Small intestine (tissue), 7 donors: ENCODE data around the gene ITPRIP. TPM values are rescaled to one million over a fixed set of nuclear protein-coding genes. Genes with fewer than 3 reads are reported as not detected.

Experiments used
- DNase-seq, 2 donors: peaks; one replicate each; pipeline versions ENCODE4 v3.0.0 to v3.0.0-alpha.2; 2013
- FAIRE-seq: peaks from 2 replicates; lab custom pipeline; 2012; peaks lifted over from hg19 to GRCh38; lab: Jason Lieb, UNC
- H3K27ac ChIP-seq, 3 donors: one replicate each; pipeline ENCODE4 v1.5.1; 2013; ENCODE audit warnings: low read length in 2 of 3, mild to moderate bottlenecking in 2 of 3, control low read depth in 1 of 3, inconsistent platforms in 1 of 3, low read depth in 1 of 3, moderate library complexity in 1 of 3
- H3K27me3 ChIP-seq, 3 donors: one replicate each; pipeline ENCODE4 v1.6.1; 2013; ENCODE audit warnings: low read length in 3 of 3, inconsistent platforms in 1 of 3; ENCODE audit not compliant: control insufficient read depth in 3 of 3, insufficient read depth in 3 of 3
- H3K36me3 ChIP-seq, 3 donors: one replicate each; pipeline ENCODE4 v1.6.1; 2013; ENCODE audit warnings: low read length in 3 of 3, inconsistent platforms in 1 of 3, low read depth in 1 of 3, mild to moderate bottlenecking in 1 of 3, moderate library complexity in 1 of 3; ENCODE audit not compliant: control insufficient read depth in 3 of 3, insufficient read depth in 2 of 3
- H3K4me1 ChIP-seq, 3 donors: one replicate each; pipeline ENCODE4 v1.6.1; 2013; ENCODE audit warnings: low read length in 2 of 3, inconsistent platforms in 1 of 3, low read depth in 1 of 3, mild to moderate bottlenecking in 1 of 3, moderate library complexity in 1 of 3; ENCODE audit not compliant: control insufficient read depth in 3 of 3, insufficient read depth in 2 of 3
- H3K4me3 ChIP-seq, 3 donors: one replicate each; pipeline ENCODE4 v1.5.1; 2013; ENCODE audit warnings: low read length in 3 of 3, control low read depth in 1 of 3, inconsistent platforms in 1 of 3, low read depth in 1 of 3, mild to moderate bottlenecking in 1 of 3, moderate library complexity in 1 of 3
- H3K9me3 ChIP-seq, 2 donors: one replicate each; pipeline ENCODE4 v1.6.1; 2013; ENCODE audit warnings: low read depth in 1 of 2, low read length in 1 of 2; ENCODE audit not compliant: control insufficient read depth in 2 of 2, insufficient read depth in 1 of 2
- WGBS, 3 donors: extraction: QIAGEN DNeasy Blood & Tissue Kit; methylation state at CpG; one replicate each; pipeline ENCODE4 v1.1.7; 2013; 5-methylcytosine and 5-hydroxymethylcytosine counted together
- polyA plus RNA-seq, 4 donors: library from polyadenylated mRNA; stranded (reverse) in 3 of 4; unstranded in 1 of 4; fragments of 200-250 nt in 3 of 4; fragments of 120-200 nt in 1 of 4; gene quantifications; one replicate each; pipeline versions ENCODE4 v1.2.1 to v1.2.3, GENCODE V29; 2013
- donor health status: healthy with polysubstance abuse.
- donor health status: control.
- donor health status: control.
- donor health status: Bipolar disorder and iron deficiency.
- donor health status: healthy.

The ITPRIP gene
- polyA plus RNA-seq, 4 donors, result 0.67 to 10.0 (median 2.4) TPM

- Histone ChIP-seq H3K27me3 (peaks cover 0 to 2% (median 2%) of the 10 kb centered on the region in 3 donors), H3K9me3 (peaks cover 0 to 7% of the 10 kb centered on the region in 2 donors), H3K4me1 (no peaks in the 10 kb centered on the region), H3K4me3 (no peak overlapping the region), H3K36me3 (no peaks in the 10 kb centered on the region), H3K27ac (no peak overlapping the region)
- no peak for FAIRE-seq
- WGBS, 3 donors, result 65 to 74% (median 73%) methylated on average over 8 of the region's 8 CpGs
- DNase-seq, result no peak
These were observed 29.6 kb upstream of the ITPRIP start for GRCh38 chr10:104367904-104368303.

- peaks cover 0 to 5% of the 10 kb centered on the region in 2 donors for H3K9me3 ChIP-seq
- H3K36me3 ChIP-seq, result no peaks in the 10 kb centered on the region
- peaks cover 0 to 4% (median 3%) of the 10 kb centered on the region in 3 donors for H3K27me3 ChIP-seq
- WGBS, 3 donors, result 55 to 72% (median 56%) methylated on average over 2 of the region's 2 CpGs
- no peak for FAIRE-seq
- no peak overlapping the region for H3K27ac ChIP-seq
- H3K4me3 ChIP-seq, result no peak overlapping the region
- DNase-seq, result no peak
- H3K4me1 ChIP-seq, result no peaks in the 10 kb centered on the region
These were observed 21.5 kb upstream of the ITPRIP start for GRCh38 chr10:104359811-104360210.

DNA sequence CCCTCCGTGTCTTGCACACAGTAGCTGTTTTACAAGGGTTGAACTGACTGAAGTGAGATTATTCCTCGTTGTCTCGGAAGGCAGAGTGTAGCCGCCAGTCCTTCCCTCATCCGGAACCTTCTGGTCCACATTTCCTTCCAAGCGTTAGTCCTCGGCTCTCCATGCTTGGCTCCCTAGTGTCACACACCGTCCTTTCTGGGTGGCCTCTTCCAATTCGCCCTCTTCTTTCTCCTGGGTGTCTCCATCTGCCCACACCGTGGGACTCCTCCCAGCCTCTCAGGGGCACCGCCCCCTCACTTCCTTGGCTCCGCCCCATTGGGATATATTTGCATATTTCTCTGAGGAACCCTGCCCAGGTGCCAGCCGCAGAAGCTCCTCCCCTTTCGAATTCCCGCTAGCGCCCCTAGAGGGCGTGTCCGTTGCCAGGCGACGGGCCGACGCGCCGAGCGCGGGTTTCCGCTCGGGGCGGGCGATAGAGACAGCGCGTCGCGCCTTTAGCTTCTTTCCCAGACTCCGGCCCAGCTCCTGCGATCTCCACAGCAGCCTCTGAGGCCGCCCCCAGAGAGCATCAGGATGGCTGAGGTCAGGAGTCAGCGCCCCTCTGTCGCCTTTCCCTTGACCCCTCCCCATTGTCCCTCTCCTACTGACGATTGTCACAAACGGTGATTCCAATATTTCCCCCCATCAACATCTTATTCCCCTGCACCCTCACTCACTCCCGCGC is 15.2 kb upstream of the ITPRIP start, which contains the start of gene CFAP58:
Gene CFAP58, plus strand, starts transcription at position 509 of the 724 bp plus-strand sequence. Its CDS starts 65 bp downstream, at position 574.
- H3K36me3 ChIP-seq, result no peaks in the 10 kb centered on the region
- H3K27me3 ChIP-seq, result peaks cover 0 to 15% (median 0%) of the 10 kb centered on the region in 3 donors
- DNase-seq (peak; percentile 96 to 98), FAIRE-seq (no peak)
- 2% methylated on average over 42 to 43 of the region's 43 CpGs for WGBS, 3 donors
- H3K27ac ChIP-seq, result peak within 1 kb of the TSS in 1 of 3 donors; percentile 41
- peak within 1 kb of the TSS in 1 of 3 donors; percentile 32 for H3K4me3 ChIP-seq
- H3K9me3 ChIP-seq, result no peaks in the 10 kb centered on the region
- H3K4me1 ChIP-seq, result peaks cover 0 to 5% (median 5%) of the 10 kb centered on the region in 3 donors

DNA sequence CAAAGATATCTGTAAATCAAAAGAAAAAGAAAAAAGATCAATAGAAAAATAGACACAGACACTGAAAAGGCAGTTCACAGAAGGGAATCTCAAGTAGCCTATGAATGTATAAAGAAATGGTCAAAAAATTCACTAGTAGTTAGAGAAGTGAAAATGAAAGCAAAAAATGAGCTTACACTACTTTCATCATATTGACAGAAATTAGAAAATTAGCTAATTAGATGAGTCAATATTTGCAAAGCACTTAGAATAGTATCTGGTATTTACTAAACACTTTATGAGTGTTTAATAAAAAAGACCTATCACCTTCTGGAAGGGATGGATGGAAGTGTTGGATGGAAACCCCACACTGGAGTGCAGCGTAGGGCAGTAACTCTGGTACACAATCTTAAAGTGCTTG is 13.7 kb upstream of the ITPRIP start:
- no peaks in the 10 kb centered on the region for H3K36me3 ChIP-seq
- peaks cover 0 to 5% (median 5%) of the 10 kb centered on the region in 3 donors for H3K4me1 ChIP-seq
- no peak overlapping the region for H3K4me3 ChIP-seq
- FAIRE-seq, result no peak
- WGBS, 3 donors, result 43 to 53% (median 52%) methylated on average over 1 of the region's 1 CpG
- H3K27me3 ChIP-seq, result peaks cover 0 to 15% (median 0%) of the 10 kb centered on the region in 3 donors
- peak overlapping the region in 1 of 3 donors; percentile 18 for H3K27ac ChIP-seq
- H3K9me3 ChIP-seq, result no peaks in the 10 kb centered on the region
- no peak for DNase-seq

DNA sequence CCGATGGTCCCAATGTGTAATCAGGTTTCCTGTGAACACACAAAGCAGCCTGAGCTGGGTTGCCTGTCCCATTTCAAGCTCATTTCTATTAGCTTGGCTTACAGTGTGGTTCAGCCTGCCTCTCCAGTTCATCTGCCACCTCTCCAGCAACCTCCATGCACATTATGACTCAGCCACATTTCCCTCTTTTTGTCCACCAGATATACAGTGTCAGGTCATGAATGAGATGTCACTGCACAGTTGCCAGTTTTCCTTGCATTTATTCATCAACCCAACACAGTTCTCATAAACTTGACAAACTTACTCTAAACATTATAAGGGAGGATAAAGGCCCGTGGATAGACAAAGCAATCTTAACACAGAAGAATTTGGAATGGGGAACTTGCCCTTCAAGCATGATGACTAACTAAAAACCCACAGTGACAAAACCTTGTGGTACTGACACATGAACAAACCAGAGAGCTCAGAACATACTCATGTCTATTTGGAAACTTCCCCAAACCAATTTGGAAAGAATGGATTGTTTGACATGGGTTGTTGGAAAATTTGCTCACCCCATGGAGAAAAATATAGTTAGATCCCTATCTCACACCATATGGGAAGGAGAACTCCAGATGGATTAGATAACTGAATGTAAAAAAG is 12.9 kb upstream of the ITPRIP start:
- 54 to 56% (median 55%) methylated on average over 2 of the region's 2 CpGs for WGBS, 3 donors
- FAIRE-seq (no peak), DNase-seq (no peak)
- Histone ChIP-seq H3K36me3 (no peaks in the 10 kb centered on the region), H3K9me3 (no peaks in the 10 kb centered on the region), H3K4me3 (no peak overlapping the region), H3K4me1 (peaks cover 0 to 5% (median 5%) of the 10 kb centered on the region in 3 donors), H3K27me3 (peaks cover 0 to 15% (median 0%) of the 10 kb centered on the region in 3 donors), H3K27ac (peak overlapping the region in 1 of 3 donors; percentile 26)

DNA sequence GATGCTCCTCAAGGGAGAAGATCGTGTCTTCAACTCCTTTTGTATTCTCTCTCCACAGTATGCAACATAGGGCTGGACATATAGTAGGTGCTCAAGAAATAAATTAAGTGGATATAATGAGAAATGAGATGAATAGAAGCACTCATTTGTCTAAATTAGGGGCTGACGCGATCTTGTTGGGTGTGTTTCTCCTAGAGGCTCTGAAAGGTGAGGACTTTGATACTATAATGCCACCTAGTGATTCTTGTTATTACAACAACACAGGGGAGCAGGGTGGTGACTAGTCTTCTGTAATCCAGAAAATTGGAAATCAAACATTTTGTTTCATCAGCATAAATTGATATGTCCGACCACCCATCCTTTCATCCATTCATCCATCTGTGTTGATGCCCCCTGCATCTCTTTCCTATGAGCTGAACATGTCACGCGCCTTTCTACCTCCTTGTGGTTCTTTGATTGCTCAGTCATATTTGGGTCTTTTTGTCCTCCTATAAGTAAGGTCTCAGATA is 11.9 kb upstream of the ITPRIP start:
- Histone ChIP-seq H3K36me3 (no peaks in the 10 kb centered on the region), H3K9me3 (no peaks in the 10 kb centered on the region), H3K4me3 (no peak overlapping the region), H3K27me3 (peaks cover 0 to 11% (median 0%) of the 10 kb centered on the region in 3 donors), H3K4me1 (peaks cover 0 to 5% (median 5%) of the 10 kb centered on the region in 3 donors), H3K27ac (peak overlapping the region in 1 of 3 donors; percentile 43)
- DNase-seq, result peak; percentile 75 to 78
- FAIRE-seq, result no peak
- 21 to 27% (median 27%) methylated on average over 6 of the region's 6 CpGs for WGBS, 3 donors

GRCh38 chr10:104349623-104350126 is 11.4 kb upstream of the ITPRIP start:
- 27 to 35% (median 33%) methylated on average over 5 of the region's 5 CpGs for WGBS, 3 donors
- no peak for FAIRE-seq
- H3K9me3 ChIP-seq, result no peaks in the 10 kb centered on the region
- H3K36me3 ChIP-seq, result no peaks in the 10 kb centered on the region
- peak overlapping the region in 1 of 3 donors; percentile 64 for H3K27ac ChIP-seq
- peak; percentile 20 to 49 for DNase-seq
- H3K4me3 ChIP-seq, result no peak overlapping the region
- H3K4me1 ChIP-seq, result peaks cover 0 to 5% (median 5%) of the 10 kb centered on the region in 3 donors
- H3K27me3 ChIP-seq, result peaks cover 0 to 10% (median 0%) of the 10 kb centered on the region in 3 donors

DNA sequence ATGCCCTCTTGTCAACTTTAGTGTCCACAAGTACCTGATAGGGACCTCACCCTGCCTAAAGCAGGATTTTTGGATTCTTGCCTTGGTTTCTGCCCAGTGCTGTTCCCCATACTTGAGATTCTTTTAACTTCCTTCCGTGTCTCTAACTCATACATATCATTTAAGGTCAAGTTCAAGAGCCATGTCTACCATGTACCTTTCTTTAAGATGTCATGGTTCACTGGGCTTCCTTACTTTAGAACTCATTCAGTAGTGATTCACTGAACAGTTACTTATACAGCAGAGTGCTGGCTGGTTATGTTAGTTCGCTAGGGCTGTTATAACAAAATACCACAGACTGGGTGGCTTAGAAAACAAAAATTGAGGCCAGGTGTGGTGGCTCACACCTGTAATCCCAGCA is 10.3 kb upstream of the ITPRIP start:
- no peak overlapping the region for H3K4me3 ChIP-seq
- peaks cover 0 to 3% (median under 1%) of the 10 kb centered on the region in 3 donors for H3K4me1 ChIP-seq
- 79 to 87% (median 86%) methylated on average over 2 of the region's 2 CpGs for WGBS, 3 donors
- FAIRE-seq, result no peak
- no peaks in the 10 kb centered on the region for H3K27me3 ChIP-seq
- H3K36me3 ChIP-seq, result no peaks in the 10 kb centered on the region
- no peaks in the 10 kb centered on the region for H3K9me3 ChIP-seq
- no peak for DNase-seq
- no peak overlapping the region for H3K27ac ChIP-seq
